GM12875 (cell line): Measurements from ENCODE around the gene FAR2.

Experiments
- H3K4me3 ChIP-seq: one replicate; pipeline ENCODE4 v1.5.1; 2011; ENCODE audit warnings: low read depth, low read length, control low read depth
- TF ChIP-seq, protein P1 (sequence below): IDR thresholded peaks from 2 replicates; pipeline ENCODE4 v1.5.1; 2011; ENCODE audit warnings: low read depth, mild to moderate bottlenecking, control low read depth, inconsistent platforms, low read length, moderate library complexity, borderline replicate concordance; ENCODE audit not compliant: insufficient read depth

The FAR2 gene

GRCh38 chr12:29322157-29322556, 173.1 kb downstream of the FAR2 start:
- TF ChIP-seq, protein P1, sequence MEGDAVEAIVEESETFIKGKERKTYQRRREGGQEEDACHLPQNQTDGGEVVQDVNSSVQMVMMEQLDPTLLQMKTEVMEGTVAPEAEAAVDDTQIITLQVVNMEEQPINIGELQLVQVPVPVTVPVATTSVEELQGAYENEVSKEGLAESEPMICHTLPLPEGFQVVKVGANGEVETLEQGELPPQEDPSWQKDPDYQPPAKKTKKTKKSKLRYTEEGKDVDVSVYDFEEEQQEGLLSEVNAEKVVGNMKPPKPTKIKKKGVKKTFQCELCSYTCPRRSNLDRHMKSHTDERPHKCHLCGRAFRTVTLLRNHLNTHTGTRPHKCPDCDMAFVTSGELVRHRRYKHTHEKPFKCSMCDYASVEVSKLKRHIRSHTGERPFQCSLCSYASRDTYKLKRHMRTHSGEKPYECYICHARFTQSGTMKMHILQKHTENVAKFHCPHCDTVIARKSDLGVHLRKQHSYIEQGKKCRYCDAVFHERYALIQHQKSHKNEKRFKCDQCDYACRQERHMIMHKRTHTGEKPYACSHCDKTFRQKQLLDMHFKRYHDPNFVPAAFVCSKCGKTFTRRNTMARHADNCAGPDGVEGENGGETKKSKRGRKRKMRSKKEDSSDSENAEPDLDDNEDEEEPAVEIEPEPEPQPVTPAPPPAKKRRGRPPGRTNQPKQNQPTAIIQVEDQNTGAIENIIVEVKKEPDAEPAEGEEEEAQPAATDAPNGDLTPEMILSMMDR: no peak
- no peak overlapping the region for H3K4me3 ChIP-seq

- TF ChIP-seq, protein P1: no peak
- H3K4me3 ChIP-seq: no peak overlapping the region
Observed at GRCh38 chr12:29329411-29329810, 180.3 kb downstream of the FAR2 start.

DNA sequence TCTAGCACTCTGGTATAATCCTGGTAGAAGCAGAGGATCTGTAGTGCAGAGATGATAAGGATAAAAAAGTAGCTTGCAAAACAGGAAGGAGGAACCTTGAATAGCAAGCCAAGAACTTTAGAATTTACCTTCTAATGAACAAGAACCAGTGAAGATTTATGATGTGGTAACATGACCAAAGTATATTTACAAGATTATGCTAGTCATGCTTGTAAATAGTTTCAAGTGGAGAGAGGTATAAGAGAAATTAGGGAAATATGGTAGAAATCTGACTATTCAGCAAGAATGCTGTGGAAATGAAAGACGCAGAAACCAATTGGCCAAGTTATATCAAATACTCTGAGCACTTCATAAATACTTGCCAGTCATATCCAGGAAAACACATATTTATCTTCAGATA, 184.1 kb downstream of the FAR2 start:
- no peak overlapping the region for H3K4me3 ChIP-seq
- TF ChIP-seq, protein P1: no peak

DNA sequence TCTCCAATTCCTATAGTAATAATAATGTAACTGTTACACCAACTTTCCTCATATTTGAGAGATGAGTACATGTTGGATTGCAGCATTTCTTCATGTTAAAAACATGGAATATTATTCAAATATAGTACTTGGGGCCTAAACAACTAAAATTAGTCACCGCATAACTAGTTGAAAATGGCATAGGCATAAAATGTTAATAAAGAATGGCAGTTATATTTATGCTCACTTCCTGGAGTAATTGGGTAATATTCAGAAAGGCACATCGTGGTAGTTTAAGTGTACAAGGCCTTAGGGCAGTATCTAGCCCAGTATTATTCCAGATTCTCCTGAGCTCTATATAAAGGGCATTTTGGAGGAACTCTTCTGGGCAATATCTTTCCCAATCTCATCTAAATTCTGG, 185.9 kb downstream of the FAR2 start:
- TF ChIP-seq, protein P1: no peak
- no peak overlapping the region for H3K4me3 ChIP-seq

DNA sequence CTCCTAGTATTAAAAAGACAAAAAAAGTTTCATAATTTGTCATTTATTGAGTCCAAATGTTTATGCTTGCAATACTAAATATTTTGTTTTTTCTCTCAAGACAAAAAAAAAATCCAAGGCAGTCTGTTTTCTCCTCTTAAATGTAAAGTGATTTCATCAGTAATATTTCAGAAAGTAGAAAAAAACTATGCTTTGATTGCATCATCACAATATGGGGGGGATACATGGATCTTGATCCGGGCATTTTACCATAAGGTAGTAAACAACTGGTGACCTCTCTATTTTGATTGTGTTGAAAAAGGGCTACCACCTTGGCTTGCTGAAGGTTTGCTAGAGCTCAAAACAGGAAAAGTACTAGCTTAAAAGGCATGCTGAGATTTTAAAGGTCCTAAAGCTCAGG, 188.2 kb downstream of the FAR2 start:
- TF ChIP-seq, protein P1: no peak
- H3K4me3 ChIP-seq: no peak overlapping the region

- TF ChIP-seq, protein P1: no peak
- no peak overlapping the region for H3K4me3 ChIP-seq
Observed at GRCh38 chr12:29343022-29343799, 194.1 kb downstream of the FAR2 start.

DNA sequence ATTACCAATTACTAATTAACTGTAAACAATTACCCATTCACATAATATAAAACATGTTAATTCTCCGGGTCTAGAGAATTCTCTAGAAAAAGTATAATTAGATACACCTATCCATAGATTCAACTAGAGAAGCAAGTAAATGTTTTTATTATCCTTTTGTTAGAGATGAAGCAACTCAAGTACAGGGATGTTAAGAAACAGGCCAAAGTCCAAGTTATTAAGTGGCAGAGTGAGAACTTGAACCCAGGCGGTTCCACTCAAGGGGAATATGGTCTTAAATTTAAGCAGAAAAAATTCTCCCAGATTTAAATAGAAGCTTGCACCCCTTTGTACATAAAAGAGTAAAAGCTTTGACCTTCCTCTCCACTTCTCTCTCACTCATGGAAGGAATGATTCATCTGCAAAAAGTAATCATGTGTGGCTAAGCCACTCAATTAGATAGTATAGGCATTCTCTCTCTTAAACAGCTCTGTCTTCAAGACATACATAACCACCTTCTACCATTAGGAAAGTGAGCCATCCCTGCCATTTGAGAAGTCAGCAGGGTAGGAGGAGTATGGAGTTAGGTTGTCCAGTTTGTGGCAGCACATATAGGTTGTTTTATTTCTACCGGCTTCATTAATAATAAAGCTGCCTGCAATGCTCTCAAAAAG, 197.8 kb downstream of the FAR2 start:
- TF ChIP-seq, protein P1: no peak
- no peak overlapping the region for H3K4me3 ChIP-seq
